GM23248 (cell line): Measurements from ENCODE around the gene WDR45. TPM values are rescaled to one million over a fixed set of nuclear protein-coding genes. Genes with fewer than 3 reads are reported as not detected.

Experiments
- DNase-seq: peaks from one replicate; pipeline ENCODE4 v3.0.0-alpha.2; 2015
- H2AFZ ChIP-seq: fragments of 200-600 bp; sonication (generic); 2 replicates; pipeline ENCODE4 v1.6.1; 2016; ENCODE audit warnings: antibody characterized with exemption
- H3F3A ChIP-seq: fragments of 200-600 bp; sonication (generic); 2 replicates; pipeline ENCODE4 v1.6.1; 2016; ENCODE audit warnings: mild to moderate bottlenecking, antibody characterized with exemption, mixed run types; ENCODE audit not compliant: insufficient read depth
- H3K27ac ChIP-seq: fragments of 200-600 bp; sonication (generic); 2 replicates; pipeline ENCODE4 v1.5.1; 2016; ENCODE audit warnings: mild to moderate bottlenecking
- H3K27me3 ChIP-seq: fragments of 200-600 bp; sonication (generic); replicated peaks from 2 replicates; pipeline ENCODE4 v1.6.1; 2016; ENCODE audit warnings: mild to moderate bottlenecking; ENCODE audit not compliant: insufficient read depth
- H3K36me3 ChIP-seq: fragments of 200-600 bp; sonication (generic); 2 replicates; pipeline ENCODE4 v1.6.1; 2016; ENCODE audit warnings: low read depth, mild to moderate bottlenecking
- H3K4me1 ChIP-seq: fragments of 200-600 bp; sonication (generic); 2 replicates; pipeline ENCODE4 v1.6.1; 2016; ENCODE audit warnings: mild to moderate bottlenecking; ENCODE audit not compliant: insufficient read depth
- H3K4me2 ChIP-seq: fragments of 200-600 bp; sonication (generic); one replicate; pipeline ENCODE4 v1.6.1; 2016; ENCODE audit warnings: mild to moderate bottlenecking; ENCODE audit not compliant: unreplicated experiment
- H3K4me3 ChIP-seq: fragments of 200-600 bp; sonication (generic); 2 replicates; pipeline ENCODE4 v1.5.1; 2016; ENCODE audit warnings: mild to moderate bottlenecking
- H3K79me2 ChIP-seq: fragments of 200-600 bp; sonication (generic); 2 replicates; pipeline ENCODE4 v1.6.1; 2016; ENCODE audit warnings: mild to moderate bottlenecking; ENCODE audit not compliant: insufficient read depth
- H3K9ac ChIP-seq: fragments of 200-600 bp; sonication (generic); 2 replicates; pipeline ENCODE4 v1.6.1; 2016; ENCODE audit warnings: mild to moderate bottlenecking
- H3K9me2 ChIP-seq: fragments of 200-600 bp; sonication (generic); 2 replicates; pipeline ENCODE4 v1.6.1; 2016; ENCODE audit warnings: mixed run types, mild to moderate bottlenecking, moderate library complexity; ENCODE audit not compliant: insufficient read depth
- H3K9me3 ChIP-seq: fragments of 200-600 bp; sonication (generic); one replicate; pipeline ENCODE4 v1.6.1; 2017; ENCODE audit warnings: low read depth
- H4K20me1 ChIP-seq: fragments of 200-600 bp; sonication (generic); 2 replicates; pipeline ENCODE4 v1.6.0; 2016; ENCODE audit not compliant: insufficient read depth
- EZH2 ChIP-seq: fragments of 200-600 bp; sonication (generic); IDR thresholded peaks from 2 replicates; pipeline ENCODE4 v1.6.1; 2018; ENCODE audit warnings: antibody characterized with exemption, mild to moderate bottlenecking; ENCODE audit not compliant: insufficient read depth, poor library complexity, severe bottlenecking
- EZH2phosphoT487 ChIP-seq: fragments of 200-600 bp; sonication (generic); IDR thresholded peaks from 2 replicates; pipeline ENCODE4 v1.6.1; 2018; ENCODE audit warnings: antibody characterized with exemption, moderate library complexity, mild to moderate bottlenecking, low read depth; ENCODE audit not compliant: insufficient read depth
- WGBS, 2 experiments: methylation state at CpG; one replicate each; pipeline ENCODE4 v1.1.6; 2015 to 2017; ENCODE audit warnings: low lambda C conversion rate in 2 of 2, low coverage in 1 of 2; ENCODE audit errors: missing lambda C conversion rate in 2 of 2; 5-methylcytosine and 5-hydroxymethylcytosine counted together
- in situ Hi-C: fragments of 300-500 bp; cut with MboI; formaldehyde crosslinking; loops from 2 replicates; pipeline ENCODE4 v1.15.0; 2020
- polyA plus RNA-seq: library from polyadenylated mRNA; unstranded; fragments of >200 nt; fragmentation: Nextera tagmentation; extraction: Ambion mirVana; gene quantifications from 2 replicates; pipeline ENCODE4 v1.2.1, GENCODE V29; 2016
- total RNA-seq: library from RNA; depleted of rRNA; stranded (reverse); fragments of >200 nt; shearing (Covaris generic); gene quantifications from 2 replicates; pipeline ENCODE4 v1.2.3, GENCODE V29; 2014

The WDR45 gene
- total and polyA plus RNA-seq, 2 experiments from 2014 or later = 78.5 to 103 TPM

- no peaks in the 10 kb centered on the region for H4K20me1 ChIP-seq
- no peak overlapping the region for H3K4me3 ChIP-seq
- no peak overlapping the region for H3K9ac ChIP-seq
- in situ Hi-C loops = no loop called here
- TF ChIP-seq EZH2 (no peak), EZH2phosphoT487 (no peak)
- no peaks in the 10 kb centered on the region for H3K9me2 ChIP-seq
- no peaks in the 10 kb centered on the region for H3K9me3 ChIP-seq
- H3K79me2 ChIP-seq = no peaks in the 10 kb centered on the region
- no peak for DNase-seq
- no peaks in the 10 kb centered on the region for H3F3A ChIP-seq
- no peak overlapping the region for H2AFZ ChIP-seq
- no peaks in the 10 kb centered on the region for H3K4me1 ChIP-seq
- H3K36me3 ChIP-seq = no peaks in the 10 kb centered on the region
- H3K27me3 ChIP-seq = no peaks in the 10 kb centered on the region
- H3K4me2 ChIP-seq = no peak overlapping the region
- H3K27ac ChIP-seq = no peak overlapping the region
- 36 to 75% methylated on average over 2 to 4 of the region's 4 CpGs for WGBS, 2 experiments
Observed at GRCh38 chrX:49089553-49089952, 9.9 kb upstream of the WDR45 start.

DNA sequence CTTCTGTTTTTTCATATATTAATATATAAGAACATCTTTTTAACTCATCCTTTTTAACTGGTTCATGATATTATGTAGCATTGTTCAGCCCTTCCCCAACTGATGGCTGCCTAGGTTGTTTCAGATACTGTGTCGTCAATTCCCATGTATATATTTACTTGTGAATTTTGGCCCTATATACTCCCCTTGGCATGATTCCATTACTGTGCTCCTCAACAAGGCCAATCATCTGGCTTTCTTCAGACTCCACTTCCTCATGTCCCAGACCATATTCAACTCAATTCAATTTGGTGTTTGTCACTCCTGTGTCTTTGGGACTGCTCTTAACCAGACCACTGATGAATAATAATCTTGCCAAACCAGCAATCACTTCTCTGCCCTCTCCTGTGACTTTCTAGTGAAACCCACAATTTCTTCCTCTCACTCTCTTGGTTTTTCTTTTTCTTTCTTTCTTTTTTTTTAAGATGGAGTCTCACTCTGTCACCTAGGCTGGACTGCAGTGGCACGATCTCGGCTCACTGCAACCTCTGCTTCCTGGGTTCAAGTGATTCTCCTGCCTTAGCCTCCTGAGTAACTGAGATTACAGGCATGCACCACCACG lies 2.7 kb upstream of the WDR45 start:
- no peak for DNase-seq
- in situ Hi-C loops = no loop called here

DNA sequence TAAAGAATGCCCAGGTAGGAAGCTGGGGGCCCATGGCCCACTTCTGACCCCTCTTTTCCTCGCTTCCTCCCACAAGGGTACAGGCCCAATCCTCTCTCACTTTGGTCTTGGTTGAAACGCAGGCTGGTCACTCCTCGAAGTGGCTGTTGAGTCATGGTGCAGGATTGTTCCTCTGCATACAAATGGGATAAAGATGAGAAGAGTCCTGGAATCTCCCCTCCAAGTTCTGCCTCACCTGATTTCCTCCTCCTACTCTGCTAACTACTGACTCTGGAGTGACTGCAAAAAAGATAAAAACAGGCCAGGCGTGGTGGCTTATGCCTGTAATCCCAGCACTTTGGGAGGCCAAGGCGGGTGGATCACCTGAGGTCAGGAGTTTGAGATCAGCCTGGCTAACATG lies 1.7 kb downstream of the WDR45 start:
- Histone ChIP-seq H3K9ac (no peak overlapping the region), H3K4me1 (no peaks in the 10 kb centered on the region), H3K27me3 (no peaks in the 10 kb centered on the region), H3K4me2 (no peak overlapping the region), H3K27ac (no peak overlapping the region), H3K9me2 (no peaks in the 10 kb centered on the region), H3K9me3 (no peaks in the 10 kb centered on the region), H3K4me3 (no peak overlapping the region), H2AFZ (no peak overlapping the region), H3K36me3 (no peaks in the 10 kb centered on the region; the same call in 1 of the 2 replicates), H4K20me1 (no peaks in the 10 kb centered on the region), H3F3A (no peaks in the 10 kb centered on the region), H3K79me2 (peaks cover 31% of the 10 kb centered on the region)
- no peak for DNase-seq
- TF ChIP-seq EZH2 (no peak), EZH2phosphoT487 (no peak)
- WGBS, 2 experiments = 79 to 87% methylated on average over 2 to 5 of the region's 5 CpGs
- in situ Hi-C loops = no loop called here

More for the DNA sequence above, 2.7 kb upstream of the WDR45 start:
- Histone ChIP-seq H3K27me3 (no peaks in the 10 kb centered on the region), H3K9ac (no peak overlapping the region), H3K79me2 (peaks cover 23% of the 10 kb centered on the region), H3K4me1 (no peaks in the 10 kb centered on the region), H3K9me2 (no peaks in the 10 kb centered on the region), H2AFZ (no peak overlapping the region), H3K27ac (no peak overlapping the region), H4K20me1 (no peaks in the 10 kb centered on the region), H3K36me3 (no peaks in the 10 kb centered on the region; the same call in 1 of the 2 replicates), H3K4me2 (no peak overlapping the region), H3K4me3 (no peak overlapping the region), H3F3A (no peaks in the 10 kb centered on the region), H3K9me3 (no peaks in the 10 kb centered on the region)
- TF ChIP-seq EZH2 (no peak), EZH2phosphoT487 (no peak)
- 91 to 99% methylated on average over 1 to 4 of the region's 4 CpGs for WGBS, 2 experiments

- Histone ChIP-seq H3K4me3 (no peak overlapping the region), H3F3A (no peaks in the 10 kb centered on the region), H3K36me3 (no peaks in the 10 kb centered on the region; the same call in 1 of the 2 replicates), H3K27ac (no peak overlapping the region), H3K9me3 (no peaks in the 10 kb centered on the region), H3K27me3 (no peaks in the 10 kb centered on the region), H4K20me1 (no peaks in the 10 kb centered on the region), H3K9ac (no peak overlapping the region), H2AFZ (no peak overlapping the region), H3K4me1 (no peaks in the 10 kb centered on the region), H3K4me2 (no peak overlapping the region), H3K9me2 (no peaks in the 10 kb centered on the region), H3K79me2 (peaks cover 43% of the 10 kb centered on the region)
- TF ChIP-seq EZH2phosphoT487 (no peak), EZH2 (no peak)
- WGBS, 2 experiments = 48 to 67% methylated on average over 6 to 13 of the region's 13 CpGs
- no peak for DNase-seq
- in situ Hi-C loops = no loop called here
Observed at GRCh38 chrX:49075347-49075746, 4.3 kb downstream of the WDR45 start.
